OCI-M2 (cell line): ENCODE results near the gene RARS2.

Experiments used
- DNase-seq: peaks from one replicate; lab custom pipeline; 2025; ENCODE audit not compliant: unreplicated experiment; lab: John Stamatoyannopoulos, UW

The RARS2 gene

DNA sequence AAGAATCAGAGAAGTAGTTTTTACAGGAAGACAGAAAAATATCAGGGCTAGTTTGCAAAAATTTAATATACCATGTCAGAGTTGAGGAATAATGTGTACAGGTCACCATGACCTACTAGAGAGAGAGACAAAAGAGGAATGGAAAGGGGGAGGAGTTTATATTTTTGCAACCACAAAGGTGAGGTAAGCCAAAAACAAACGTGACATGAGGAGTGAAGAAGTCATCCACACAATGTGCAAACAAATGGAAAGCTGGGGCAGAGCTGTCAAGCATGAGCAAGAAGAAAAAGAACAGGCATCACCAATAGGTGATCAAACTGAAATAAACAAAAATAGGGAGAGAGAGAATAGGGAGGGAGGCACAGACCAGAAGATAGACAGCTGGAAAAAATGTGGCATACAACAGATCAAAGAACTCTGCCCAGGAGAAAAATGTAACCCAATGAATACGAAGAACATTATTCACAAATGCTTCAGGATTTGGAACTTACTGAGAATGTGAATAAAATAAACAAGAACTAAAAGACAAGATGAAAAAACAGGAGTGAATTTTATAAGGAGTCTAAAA lies 15.5 kb downstream of the RARS2 start:
- no peak for DNase-seq

DNA sequence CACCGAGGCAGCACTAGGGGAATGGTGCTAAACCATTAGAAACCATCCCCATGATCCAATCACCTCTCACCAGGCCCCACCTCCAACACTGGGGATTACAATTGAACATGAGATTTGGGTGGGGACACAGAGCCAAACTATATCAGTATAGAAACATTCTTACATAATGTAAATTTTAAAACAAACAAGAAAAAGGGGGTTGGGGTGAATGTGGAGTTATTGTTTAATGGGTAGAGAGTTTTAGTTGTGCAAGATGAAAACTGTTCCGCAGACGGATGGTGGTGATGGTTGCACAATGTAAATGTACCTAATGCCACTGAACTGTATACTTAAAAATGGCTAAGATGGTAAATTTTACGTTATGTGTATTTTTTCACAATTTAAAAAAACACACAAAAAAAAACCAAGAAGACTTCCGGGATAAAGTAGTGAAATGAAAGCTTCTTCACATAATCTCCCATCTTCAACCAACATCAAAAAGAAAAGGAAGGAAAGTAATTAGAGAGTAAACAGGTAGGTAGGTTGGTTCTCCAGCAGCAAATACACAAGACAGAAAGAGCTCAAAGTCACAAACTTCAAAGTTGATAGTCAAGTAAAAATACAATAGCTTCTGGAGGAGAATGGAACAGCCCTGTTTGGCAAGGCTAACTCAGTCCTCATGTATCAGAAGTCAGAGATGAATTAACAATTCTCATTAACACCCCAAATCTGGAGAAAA lies 16.3 kb downstream of the RARS2 start:
- DNase-seq, result no peak

DNA sequence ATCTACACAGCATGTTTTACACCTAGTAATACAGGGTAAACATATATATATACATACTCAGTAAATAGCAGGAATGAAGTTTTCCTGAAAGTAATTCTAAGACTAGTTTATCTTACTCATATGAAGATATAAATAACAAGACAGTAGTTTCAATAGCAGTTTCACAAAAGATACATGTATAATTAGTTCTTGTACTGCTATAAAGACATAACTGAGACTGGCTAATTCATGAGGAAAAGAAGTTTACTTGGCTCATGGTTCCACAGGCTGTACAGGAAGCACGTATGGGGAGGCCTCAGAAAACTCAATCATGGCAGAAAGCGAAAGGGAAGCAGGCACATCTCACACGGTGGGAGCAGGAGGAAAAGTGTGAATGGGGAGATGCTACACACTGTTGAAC lies 16.9 kb downstream of the RARS2 start:
- no peak for DNase-seq

- DNase-seq, result no peak
Observed at GRCh38 chr6:87572021-87572420, 17.8 kb downstream of the RARS2 start.

- DNase-seq, result no peak
Observed at GRCh38 chr6:87561017-87561416, 28.8 kb downstream of the RARS2 start.

GRCh38 chr6:87558446-87558845 lies 31.3 kb downstream of the RARS2 start:
- DNase-seq, result no peak

DNA sequence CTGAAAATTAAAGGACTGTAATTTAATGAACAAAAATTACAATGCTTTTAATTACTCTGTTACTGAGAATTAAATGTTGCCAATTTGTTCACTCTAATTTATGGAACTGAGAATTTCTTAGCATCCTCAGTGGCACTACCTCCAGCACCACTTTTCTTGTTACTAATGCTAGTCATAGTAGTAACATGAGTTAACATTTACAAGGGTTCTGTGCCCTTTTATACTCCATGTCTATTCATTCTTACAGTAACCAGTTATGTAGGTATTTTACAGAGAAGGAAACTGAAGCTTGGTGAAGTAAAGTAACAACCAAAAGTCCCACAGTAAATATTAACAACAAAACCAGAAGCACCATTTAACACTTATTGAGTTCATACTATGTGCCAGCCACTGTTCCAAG lies 34.3 kb downstream of the RARS2 start:
- DNase-seq, result no peak

- no peak for DNase-seq
Observed at GRCh38 chr6:87553159-87553765, 36.5 kb downstream of the RARS2 start.

- DNase-seq, result no peak
Observed at GRCh38 chr6:87551799-87552198, 38.0 kb downstream of the RARS2 start.

GRCh38 chr6:87544474-87544735 lies 45.4 kb downstream of the RARS2 start:
- no peak for DNase-seq

GRCh38 chr6:87543696-87544473 lies 45.9 kb downstream of the RARS2 start:
- no peak for DNase-seq

- no peak for DNase-seq
Observed at GRCh38 chr6:87541744-87542143, 48.0 kb downstream of the RARS2 start.

DNA sequence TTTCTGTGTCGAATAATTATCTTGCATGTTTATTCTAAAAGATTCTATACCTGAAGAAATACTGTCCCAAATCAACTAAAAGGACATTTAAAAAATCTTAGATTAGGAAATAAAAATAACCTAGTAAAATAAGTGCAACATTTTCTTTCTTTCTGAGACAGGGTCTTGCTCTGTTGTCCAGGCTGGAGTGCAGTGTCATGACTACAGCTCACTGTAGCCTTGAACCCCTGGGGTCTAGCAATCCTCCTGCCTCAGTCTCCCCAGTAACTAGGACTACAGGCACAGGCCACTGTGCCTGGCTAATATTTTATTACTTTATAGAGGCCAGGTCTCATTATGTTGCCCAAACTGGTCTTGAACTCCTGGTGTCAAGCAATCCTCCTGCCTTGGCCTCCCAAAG lies 48.7 kb downstream of the RARS2 start:
- no peak for DNase-seq

DNA sequence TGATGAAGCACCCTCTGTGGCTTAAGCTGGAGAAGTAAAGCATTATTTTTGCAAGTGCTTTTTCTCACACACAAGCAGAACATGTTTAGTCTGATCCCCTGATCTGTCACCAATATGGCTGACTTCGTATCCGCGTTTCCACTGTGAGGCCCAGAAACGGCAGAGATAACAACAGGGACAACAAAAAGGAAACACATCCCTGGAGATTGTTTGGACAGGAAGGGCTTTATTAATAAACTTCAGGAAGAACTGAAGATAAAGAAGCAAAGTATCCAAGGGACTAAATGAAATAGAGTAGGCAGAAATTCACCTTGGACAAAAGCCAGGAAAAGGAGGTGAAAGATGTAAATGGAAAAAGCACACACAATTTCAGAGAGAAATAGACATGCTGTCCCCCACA lies 49.2 kb downstream of the RARS2 start:
- no peak for DNase-seq

DNA sequence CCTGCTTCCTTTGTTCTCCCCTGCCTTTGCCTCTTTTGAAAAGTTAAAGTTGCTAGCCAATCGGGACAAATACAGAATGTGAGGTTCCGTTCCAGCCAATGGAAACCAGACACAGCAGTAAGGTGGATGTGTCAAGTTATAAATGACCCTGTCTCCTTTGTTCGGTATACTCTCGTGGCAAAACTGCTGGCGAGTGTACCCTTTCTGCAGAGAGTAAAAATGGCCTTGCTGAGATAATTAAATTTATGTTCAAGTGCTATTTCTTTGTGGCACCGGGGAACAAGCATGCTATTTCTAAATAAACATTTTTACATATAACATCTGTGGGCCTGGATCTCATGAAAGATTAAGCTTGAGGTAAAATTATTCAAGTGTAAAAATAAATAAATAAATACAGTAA lies 50.2 kb downstream of the RARS2 start:
- DNase-seq, result no peak

DNA sequence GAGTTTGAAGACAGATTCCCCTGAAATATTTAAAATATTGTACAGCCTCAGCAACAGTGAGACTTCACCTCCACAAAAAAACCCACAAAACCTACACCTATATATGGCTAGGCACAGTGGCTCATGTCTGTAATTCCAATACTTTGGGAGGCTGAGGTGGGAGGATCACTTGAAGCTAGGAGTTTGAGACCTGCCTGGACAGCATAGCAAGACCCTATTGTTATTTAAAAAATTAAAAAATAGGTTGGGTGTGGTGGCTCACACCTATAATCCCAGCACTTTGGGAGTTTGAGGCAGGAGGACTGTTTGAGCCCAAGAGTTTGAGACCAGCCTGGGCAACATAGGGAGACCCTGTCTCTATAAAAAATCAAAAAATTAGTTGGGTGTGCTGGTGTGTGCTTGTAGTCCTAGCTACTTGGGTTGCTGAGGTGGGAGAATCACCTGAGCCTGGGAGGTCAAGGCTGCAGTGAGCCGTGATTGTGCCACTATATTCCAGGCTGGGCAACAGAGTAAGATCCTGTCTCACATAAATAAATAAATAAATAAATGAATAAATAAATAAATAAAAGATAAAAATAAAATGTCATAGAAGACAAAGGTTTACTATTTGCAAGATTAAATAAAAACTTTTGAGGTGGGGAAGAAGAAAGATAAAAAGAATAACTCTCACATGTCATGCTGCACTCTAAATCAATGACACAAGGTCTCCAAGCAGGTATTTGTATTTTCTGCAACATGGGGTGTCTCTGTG lies 51.1 kb downstream of the RARS2 start:
- no peak for DNase-seq

- DNase-seq, result no peak
Observed at GRCh38 chr6:87534377-87535047, 55.3 kb downstream of the RARS2 start.

- no peak for DNase-seq
Observed at GRCh38 chr6:87529221-87529620, 60.6 kb downstream of the RARS2 start.

DNA sequence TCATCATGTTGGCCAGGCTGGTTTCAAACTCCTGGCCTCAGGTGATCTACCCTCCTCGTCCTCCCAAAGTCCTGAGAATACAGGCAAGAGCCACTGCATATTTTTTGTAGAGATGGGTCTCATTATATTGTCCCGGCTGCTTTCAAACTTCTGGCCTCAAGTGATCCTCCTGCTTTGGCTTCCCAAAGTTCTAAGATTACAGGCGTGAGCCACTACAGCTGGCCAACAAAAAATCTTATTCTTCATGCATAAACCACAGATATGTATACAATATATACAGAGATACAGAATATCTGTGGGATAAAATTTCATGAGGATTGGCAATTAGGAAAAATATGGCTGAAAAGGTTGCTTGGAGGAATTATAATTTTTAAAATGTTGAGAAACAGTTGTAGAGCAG lies 67.1 kb downstream of the RARS2 start:
- DNase-seq, result no peak

DNA sequence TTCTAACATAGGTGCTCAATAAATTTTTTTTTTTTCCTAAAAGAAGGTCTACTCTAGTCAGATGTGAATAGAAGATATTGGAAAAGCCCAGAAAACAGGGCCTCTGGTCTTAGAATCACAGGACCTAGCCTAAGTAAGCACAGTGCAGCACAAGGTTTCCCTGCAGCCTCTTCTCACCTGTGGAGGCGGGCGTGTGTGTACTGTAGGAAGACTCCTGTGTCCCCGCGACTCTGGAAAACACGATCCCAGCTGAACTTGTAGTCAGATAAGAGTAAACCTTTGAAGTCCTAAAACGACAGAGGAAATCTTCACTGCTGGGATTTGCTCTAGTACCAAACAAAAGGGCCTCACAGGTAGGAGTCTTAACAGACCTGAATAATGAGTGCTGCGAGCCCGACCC lies 71.3 kb downstream of the RARS2 start:
- DNase-seq, result no peak

DNA sequence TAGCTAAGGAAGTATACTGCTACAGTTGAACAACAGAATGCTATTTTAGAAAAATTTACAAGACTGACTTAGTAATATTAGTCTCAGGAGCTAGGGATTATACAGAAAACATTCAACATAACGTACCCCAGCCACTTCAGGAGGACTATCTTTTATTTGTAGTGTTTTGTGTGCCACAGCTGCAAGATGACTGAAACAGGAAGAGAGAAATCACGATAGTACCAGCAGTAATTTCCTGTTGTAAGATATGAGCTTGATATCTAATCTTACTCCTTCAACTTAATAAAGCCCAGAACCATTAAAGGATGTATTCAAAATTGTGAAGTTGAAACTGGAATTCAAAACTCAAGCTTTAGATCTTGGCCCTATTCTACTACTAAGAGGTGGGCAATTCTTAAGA lies 75.0 kb downstream of the RARS2 start:
- no peak for DNase-seq
